H54 (cell line): ENCODE results near the gene GRHL1.

Experiments used
- DNase-seq: peaks from one replicate; pipeline ENCODE4 v3.0.0; 2011; ENCODE audit warnings: low spot score, mixed read lengths; ENCODE audit not compliant: insufficient read length
- FAIRE-seq: peaks from 3 replicates; lab custom pipeline; 2011; peaks lifted over from hg19 to GRCh38; lab: Jason Lieb, UNC
- POLR2A ChIP-seq: IDR thresholded peaks from 2 replicates; pipeline ENCODE4 v1.6.1; 2011; ENCODE audit warnings: low read depth, mild to moderate bottlenecking, low read length

GRHL1 gene

DNA sequence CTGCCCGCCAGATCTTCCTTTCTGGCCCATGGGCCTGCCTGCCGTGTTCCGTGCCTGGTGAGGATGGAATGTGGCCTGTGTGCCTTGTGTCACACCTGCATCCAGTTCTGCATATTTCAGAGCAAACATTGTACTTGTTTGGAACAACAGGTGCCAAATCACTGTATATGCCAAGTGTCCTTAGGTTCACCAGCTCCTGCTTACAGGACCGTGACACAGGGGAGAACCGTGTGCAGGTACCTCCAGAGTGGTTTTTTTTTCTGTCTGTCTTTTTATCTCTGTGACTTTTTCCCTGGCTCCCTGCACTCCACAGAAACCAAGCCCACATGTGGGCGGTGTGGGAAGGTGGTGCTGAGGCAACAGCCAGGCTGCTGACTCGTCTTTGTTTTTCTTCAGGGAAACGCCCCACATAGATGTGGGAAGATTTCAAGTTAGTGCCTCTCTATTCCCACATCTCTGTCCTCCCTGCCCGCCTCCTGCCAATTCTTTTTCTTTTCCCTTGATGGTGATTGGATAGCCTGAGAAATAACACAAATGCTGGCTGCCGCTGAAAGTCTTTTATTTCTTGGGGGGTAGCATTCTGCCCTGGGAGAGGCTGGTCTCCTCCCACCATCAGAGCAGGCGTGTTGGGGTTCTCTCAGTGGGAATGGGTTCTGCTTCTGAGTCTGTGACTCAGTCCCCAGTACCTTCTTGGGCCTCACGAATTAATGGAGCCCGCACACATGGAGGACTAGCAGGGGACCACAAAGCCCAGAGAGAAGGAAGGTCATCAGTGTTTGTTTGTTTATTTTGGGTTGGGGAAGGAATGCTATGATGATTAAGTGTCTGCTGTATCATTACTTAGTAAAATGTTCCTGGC is 21.4 kb downstream of the GRHL1 start:
- FAIRE-seq (peak; percentile 83), DNase-seq (no peak)
- TF ChIP-seq POLR2A, result no peak

DNA sequence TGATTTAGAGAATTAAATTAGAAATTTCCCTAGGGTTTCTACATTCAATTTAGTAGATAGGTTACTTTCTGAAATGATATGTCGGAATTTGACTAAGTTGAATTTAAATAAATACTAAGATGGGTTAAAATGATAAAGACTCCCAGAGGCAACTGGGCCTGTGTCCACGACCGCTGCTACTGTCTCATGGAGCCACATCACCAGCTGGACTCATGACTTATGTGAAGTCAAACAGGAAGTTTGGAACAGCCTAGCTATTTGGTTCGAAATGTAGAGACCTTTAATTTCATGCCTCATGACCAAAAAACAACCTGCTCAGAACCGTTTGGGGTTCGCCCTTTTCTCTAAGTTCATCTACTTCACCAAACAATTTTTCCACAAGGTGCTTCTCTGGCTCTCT is 22.2 kb downstream of the GRHL1 start:
- no peak for FAIRE-seq
- TF ChIP-seq POLR2A, result no peak
- no peak for DNase-seq

DNA sequence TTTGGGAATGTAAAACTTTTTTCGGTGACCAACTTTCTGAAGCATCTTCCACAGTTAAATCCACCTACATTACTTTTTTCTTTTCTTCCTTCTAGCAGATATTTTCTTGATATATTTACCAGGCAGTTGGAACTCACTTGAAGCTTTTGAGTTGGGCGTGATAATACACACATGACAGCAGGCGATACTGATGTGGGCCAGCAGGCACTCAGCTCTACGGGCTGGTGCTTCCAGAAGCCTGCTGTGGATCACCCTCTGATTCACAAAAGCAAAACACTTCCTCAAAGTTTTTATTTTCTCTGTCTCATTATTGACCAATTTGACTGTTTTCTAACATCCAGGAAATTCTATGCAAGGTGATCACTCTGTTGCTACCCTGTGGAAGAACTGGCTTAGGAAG is 22.9 kb downstream of the GRHL1 start:
- no peak for FAIRE-seq
- no peak for DNase-seq
- no peak for TF ChIP-seq POLR2A

DNA sequence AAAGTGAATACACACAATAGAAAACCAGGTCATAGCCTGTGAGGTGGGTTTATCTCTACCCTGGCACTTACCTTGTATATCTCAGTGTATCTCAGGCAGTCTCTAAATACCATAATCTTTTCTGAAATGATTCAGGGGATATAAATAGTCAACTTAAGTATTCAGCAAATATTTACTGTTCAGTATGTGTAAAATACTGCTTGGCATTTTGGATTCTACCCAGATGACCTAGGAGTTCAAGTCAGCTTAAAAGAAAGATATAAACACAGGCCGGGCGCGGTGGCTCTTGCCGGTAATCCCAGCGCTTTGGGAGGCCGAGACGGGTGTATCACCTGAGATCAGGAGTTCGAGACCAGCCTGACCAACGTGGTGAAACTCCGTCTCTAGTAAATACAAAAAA is 23.8 kb downstream of the GRHL1 start:
- FAIRE-seq (no peak), DNase-seq (no peak)
- no peak for TF ChIP-seq POLR2A

DNA sequence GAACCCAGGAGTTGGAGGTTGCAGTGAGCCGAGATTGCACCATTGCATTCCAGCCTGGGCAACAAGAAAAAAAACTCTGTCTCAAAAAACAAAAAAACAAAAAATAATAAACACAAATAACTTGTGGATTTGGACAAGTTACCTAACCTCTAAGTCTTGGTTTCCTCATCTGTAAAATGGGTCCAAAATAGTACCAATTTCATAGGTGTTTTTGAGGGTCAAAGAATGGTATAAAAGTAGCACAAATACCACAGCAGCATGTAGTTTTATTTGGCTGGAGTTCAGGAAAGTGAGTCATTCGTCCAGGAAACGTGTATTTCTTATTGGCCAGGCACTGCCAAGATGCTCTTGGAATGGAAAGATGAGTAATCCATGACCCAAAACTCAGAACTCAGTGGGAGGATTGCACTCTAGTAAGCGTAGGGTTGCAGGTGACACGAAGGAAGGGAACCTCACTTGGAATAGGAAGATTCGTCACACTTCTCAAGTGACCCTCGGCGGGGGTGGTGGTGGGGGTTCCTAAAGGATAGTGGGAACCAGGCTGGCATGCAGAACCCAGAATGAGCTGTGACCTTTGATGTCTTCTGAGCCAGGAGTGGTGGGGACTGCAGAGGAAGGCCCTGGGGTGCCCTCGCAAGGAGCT is 24.4 kb downstream of the GRHL1 start:
- peak; percentile 99 for FAIRE-seq
- no peak for TF ChIP-seq POLR2A
- DNase-seq, result peak; percentile 86

DNA sequence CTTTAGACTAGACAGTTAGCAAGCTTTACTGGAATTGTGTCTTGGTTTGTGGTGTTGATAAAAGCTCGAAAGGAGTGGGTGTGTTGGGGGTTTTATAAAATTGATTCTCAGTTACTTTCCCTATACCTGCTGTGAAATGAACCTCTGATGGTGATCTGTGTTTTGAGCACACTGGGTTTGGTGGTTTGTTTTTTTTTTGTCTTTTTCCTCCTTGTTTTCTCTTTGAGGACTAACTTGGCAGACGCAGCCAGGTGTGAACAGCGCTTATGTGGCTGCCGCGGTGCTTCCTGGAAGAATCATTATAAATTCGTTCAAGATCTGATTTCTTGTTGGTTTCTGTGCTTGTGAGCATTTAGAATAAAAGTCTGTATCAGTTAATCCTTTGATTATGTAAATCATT is 28.5 kb downstream of the GRHL1 start:
- FAIRE-seq, result no peak
- TF ChIP-seq POLR2A, result no peak
- DNase-seq, result no peak

DNA sequence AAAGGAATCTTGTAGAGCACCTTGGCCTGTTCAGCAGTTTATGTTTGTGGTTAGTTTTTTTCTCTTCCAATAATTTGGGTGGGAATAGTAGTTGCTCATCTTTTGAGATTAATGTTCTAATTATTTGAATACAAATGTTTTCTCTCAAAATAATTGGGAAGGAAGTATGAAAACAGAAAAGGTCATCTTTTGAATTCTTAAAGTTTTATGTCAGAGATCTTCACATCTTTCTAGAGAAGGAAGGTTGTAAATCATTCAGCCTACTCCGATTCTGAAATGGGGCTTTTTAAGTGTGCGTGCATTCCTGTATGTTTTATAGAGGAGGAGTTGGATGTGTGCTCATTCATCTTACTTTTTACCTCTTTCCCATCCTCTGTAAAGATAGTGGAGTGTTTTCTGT is 29.0 kb downstream of the GRHL1 start:
- no peak for DNase-seq
- FAIRE-seq, result no peak
- no peak for TF ChIP-seq POLR2A

DNA sequence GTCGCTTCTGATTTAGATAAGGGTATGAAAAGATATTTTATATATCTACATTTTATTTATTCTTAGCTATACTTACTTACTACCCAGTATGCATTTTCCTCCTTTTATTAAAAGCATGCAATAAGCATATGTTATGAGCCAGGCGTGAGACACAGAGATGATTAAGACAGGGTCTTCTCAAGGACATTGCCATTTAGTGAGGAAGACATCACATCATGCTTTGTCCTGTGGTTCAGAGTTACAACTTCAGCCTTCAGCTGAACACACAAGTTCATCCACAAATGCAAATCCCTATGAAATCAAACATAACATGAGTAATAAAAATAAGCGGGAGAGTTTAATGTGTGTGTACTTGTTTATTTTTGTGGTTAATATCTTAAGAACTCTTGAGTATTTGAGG is 30.2 kb downstream of the GRHL1 start:
- DNase-seq, result no peak
- TF ChIP-seq POLR2A, result no peak
- no peak for FAIRE-seq

DNA sequence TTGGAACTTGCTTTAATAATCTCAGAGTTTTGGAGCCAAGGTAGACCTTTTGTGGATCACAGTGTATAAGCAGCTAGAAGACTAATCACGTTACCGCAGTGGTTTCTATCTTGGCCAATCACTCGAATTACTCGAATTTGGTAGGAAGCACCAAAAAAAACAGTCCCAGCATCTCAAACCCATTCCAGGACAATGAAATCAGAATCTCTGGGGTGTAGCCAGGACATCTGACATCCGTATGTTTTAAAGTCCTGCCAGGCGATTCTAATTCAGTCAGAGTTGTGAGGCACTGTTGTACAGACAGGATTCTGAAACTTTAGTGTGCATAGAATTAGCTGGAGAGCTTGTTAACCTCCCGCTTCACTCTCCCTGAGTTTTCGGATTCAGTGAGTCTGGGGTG is 30.8 kb downstream of the GRHL1 start:
- FAIRE-seq (no peak), DNase-seq (no peak)
- no peak for TF ChIP-seq POLR2A

DNA sequence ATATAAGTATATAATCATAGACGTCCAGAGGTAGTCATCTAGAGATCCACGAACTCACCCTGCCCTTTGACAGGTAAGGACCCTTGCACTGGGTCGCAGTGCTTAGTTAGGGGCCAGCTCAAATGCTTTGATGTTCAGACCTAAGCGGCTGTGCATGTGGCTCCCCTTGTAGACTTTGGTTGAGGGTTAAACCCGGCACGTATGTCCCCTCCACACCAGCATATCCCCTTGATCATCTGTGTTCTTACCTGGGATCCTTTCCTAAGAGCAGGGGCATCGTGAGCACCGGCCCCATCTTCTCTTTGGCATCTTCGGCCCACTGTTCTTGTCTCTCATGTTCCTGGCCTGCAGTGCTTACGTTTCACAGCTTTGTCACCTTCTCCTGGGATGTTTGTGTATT is 31.4 kb downstream of the GRHL1 start:
- FAIRE-seq (no peak), DNase-seq (no peak)
- TF ChIP-seq POLR2A, result no peak

DNA sequence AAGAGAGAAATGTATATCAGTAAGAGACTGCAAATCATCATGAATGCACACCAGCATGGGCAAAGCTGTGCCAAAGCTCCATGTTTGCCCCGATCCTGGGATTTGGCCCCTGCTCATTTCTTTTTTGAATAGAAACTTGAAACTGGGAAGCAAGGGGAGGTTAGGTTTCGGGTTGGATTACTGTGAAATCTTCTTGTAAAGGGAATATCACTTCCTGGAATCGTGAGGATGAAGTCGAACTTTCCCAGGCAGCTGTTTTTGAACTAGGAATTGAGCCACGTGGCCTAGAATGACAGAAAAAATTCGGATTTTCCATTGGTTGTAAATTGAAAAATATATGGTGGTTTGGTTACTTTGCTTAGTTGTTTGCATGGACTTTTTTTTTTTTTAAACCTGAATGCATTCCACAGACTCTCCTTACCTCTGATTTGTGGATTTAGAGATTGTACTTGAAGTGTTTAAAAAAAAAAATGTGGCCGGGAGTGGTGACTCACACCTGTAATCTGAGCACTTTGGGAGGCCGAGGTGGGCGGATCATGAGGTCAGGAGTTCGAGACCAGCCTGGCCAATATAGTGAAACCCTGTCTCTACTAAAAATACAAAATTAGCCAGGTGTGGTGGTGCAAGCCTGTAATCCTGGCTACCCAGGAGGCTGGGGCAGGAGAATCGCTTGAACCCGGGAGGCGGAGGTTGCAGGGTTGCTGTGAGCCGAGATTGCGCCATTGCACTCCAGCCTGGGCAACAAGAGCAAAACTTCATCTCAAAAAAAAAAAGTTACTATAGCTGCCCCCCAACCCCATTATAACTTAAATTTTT is 32.1 kb downstream of the GRHL1 start:
- DNase-seq (no peak), FAIRE-seq (no peak)
- no peak for TF ChIP-seq POLR2A

DNA sequence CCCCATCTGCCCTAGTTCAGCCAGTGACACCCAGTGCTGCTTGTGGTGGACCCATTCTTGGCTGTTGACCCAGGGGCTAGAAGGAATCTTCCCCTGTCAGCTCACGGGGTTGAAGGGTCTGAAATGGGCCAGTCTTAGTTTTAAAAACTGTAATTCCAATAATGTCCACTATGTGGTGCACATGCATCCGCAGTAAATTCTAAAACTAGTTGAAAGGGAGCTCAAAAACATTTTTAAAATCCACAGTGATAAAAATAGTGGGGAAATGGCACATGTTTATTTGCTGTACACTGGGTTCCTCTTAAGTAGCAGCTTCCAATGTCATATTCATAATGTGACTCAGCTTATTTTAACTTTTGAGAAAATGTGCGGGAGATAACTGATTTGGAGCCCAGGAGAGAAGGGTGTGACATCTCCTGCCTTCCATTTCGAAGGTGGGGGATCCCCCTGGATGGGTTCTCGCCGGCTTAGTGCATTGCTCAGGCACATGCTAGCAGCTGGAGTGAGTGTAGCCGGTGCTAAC is 32.8 kb downstream of the GRHL1 start:
- DNase-seq (peak; percentile 44), FAIRE-seq (peak; percentile 15)
- TF ChIP-seq POLR2A, result no peak

DNA sequence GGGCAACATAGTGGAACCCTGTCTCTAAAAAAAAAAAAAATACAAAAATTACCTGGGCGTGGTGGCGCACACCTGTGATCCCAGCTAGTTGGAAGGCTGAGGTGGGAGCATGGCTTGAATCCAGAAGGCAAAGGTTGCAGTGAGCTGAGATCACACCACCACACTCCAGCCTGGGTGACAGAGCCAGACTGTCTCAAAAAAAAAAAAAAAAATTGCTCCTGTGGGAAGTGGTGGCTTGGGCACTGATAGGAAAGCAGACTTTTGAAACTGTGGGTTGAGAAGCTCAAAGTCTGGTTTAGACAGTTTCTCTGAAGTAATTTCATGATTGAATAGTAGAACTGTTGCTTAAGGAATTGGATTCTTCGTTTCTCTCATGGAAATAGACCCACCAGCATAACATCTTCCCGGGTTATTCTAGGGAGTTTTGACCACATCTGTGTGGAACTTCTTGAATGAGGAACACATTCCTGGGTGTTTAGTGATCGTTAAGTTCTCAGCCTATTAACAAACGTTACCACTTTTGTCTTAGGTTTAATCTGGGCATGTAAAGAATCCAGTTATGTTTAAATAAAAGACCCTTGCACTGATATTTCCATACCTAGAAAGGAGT is 33.5 kb downstream of the GRHL1 start:
- FAIRE-seq (no peak), DNase-seq (no peak)
- TF ChIP-seq POLR2A, result no peak
